ENCODE measurements around the gene LRFN2.

The LRFN2 gene

DNA sequence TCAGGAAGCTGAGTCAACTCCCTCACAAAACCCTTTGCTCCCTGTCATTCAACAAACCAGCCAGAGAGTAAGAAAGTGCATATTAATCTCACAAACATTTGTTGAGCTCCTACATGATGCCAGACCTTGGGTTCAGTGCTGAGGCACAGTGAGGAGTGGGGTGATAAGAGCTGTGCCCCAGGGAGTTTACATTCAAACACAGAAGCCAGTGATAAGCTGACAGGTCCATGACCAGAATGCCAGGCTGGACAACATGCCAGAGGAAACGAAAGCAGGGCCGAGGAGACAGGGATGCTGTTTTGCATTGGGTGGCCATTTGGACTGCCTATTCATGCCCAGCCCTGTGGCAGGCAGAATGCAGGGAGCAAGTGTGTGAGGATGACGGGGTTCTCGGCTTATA lies 76.7 kb downstream of the LRFN2 start:
- no peak for DNase-seq

DNA sequence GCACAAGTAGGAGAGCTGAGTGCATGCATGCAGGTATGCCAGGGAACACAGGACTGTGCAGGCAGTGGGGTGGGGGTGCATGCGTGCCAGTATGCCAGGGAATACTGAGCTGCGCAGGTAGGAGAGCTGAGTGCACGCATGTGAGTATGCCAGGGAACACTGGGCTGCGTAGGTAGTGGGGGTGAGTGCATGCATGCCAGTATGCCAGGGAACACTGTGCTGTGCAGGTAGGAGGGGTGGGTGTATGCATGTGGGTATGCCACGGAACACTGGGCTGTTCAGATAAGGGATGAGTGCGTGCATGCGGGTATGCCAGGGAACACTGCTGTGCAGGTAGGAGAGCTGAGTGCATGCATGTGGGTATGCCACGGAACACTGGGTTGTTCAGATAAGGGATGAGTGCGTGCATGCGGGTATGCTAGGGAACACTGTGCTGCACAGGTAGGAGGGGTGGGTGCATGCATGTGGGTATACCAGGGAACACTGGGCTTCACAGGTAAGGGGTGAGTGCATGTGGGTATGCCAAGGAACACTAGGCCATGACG lies 77.4 kb downstream of the LRFN2 start:
- no peak for DNase-seq

DNA sequence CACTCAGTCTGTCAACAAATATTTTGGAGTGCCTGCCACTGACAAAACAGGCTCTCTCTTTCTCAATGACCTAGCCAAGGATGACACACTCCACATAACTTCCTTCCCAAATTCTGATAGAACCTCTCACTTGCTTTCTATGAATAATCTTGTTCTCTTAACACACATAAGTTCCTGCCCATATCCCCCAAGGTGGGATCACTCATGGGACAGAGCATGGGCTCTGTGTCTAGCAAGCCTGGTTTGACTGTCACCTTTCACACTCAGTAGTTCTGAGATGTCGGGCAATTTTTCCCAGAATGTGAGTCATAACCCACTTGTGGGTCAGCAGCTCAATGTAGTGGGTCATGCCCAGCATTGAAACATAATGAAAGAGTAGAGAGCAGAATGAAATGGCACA lies 78.1 kb downstream of the LRFN2 start:
- DNase-seq = no peak

DNA sequence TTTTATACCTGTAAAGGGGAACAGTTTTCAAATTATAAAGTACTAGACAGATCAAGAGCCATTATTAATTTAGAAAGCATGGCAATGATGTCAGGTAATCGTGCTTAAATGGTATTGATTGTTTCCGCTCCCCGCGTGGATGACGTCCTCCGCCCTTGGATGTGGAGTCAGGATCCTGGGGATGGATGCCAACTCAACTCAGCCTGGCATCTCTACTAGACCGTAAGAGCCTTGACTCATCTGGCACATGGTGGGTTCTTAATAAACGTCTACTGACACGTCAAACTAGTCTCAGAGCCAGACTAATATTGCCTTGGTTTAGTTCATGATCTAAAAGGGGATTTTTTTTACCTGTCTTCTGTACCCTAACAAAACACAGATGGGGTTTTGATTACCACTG lies 80.2 kb downstream of the LRFN2 start:
- no peak for DNase-seq

DNA sequence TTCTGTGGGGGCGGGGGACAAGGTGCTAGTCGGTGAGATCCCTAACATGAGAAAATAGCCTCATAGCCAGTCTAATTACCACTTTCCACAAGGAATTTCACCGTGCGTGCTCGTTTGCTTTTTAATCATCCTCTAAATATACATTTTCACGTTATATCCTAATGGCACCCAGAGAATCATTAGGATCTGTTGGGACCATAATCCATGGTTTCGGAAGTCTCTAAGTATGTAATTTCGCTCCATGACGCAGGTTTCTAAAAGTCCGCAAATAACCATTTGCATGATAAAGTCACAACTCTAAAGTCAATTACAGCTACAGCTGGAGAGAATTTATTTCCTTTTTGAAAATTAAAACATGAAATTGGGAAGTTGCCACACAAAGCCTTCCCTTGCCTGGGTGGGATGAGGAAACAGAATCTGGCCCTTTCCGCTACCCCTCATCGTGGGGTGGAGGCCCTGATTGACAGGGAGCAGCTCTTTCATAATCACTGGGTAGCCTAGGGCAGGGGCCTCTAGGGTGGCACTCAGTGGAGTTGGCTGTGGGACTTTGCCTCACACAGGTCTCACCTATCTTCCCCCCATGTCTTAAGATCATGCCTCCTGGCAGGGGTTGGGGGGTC lies 81.9 kb downstream of the LRFN2 start:
- DNase-seq = no peak

DNA sequence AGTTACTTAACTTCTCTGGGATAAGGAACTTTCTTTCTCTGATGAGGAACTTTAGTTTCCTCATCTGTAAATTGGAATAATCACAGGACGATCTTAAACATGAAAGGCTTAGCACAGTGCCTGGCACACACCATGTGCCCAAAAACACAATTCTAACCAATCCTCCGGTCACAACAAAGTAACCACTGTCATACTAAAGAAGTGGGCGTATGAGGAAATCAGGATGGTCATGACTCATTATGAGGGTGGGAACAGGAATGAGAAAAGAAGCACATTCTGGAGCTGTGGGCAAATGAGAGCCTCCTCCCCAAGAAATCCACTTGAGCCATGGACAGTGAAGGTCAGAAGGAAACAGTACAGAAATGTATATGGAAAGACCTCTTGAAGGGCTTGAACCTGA lies 82.9 kb downstream of the LRFN2 start:
- no peak for DNase-seq

DNA sequence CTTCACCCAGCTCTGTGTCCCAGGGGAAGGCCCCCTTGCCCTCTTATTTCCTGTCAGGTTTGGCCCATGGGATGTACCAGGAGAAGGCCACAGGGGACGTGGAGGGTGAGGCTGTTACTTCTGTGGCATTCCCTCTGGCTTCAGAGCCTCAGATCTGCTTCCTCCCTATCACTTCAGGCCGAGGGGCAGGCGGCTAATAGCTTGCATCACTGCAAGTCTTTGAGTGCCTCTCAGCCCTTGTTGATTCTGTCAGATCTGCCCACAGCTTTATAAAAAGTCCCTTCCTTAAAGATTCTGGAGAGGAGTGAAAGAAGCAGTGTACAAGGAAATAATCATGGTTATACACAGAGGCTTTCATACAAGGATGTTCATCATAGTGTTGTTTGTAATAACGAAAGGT lies 86.9 kb downstream of the LRFN2 start:
- no peak for DNase-seq

DNA sequence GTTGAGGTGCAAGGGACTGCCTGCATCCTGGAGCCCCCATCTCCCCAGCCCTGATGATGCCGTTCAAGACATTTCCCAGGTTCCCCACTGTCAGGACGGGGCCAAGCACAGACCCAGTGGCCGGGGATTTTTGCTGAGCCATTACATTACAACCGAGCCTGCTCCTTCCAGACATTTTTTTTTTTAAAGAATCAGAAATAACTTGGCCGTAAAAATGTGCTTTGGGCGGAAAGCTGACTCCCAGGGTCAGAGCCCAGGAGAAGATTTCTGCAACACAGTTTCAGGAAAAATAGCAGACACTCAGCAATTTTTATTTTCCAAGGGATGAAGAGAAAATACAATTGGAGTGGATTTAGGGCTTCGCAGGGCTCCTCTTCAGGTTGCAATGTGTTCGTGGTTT lies 87.9 kb downstream of the LRFN2 start:
- DNase-seq = no peak

DNA sequence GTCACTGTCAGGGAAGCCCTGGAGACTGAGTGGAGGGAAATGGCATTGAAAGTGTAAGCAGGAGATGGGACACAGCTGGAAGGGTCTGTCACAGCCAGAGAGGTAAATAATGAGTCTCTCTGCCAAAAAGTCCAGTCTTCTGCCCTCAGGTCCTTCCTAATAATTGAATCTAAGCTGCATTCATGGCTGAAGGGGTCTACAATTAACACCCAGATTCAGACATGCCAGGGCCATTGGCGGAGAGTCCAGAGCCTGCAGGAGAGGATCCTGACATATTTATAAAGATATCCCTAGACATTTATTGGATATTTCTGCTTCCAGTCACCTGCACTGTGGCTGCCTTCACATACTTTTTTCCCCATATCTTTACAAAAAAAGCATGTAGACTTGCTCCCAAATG lies 89.0 kb downstream of the LRFN2 start:
- no peak for DNase-seq

DNA sequence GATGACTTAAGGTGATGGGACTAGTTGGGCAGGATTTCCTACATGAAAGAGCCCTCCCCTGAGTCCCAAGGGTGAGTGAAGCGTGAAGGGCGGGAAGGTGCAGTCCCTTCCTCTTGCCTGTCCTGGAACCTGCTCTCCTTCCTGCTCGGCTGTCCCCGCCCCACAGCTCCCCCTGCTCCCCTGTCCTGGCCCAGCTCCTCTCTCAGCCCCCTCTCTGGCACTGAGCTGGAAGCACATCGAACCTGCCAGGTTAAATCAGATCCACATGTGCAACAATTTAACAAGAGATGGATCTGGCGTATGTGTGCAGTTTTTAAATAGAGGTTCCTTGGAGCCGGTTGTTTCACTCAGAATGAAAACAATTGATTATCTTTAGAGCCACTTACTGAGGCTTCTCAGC lies 95.0 kb downstream of the LRFN2 start:
- DNase-seq = no peak

DNA sequence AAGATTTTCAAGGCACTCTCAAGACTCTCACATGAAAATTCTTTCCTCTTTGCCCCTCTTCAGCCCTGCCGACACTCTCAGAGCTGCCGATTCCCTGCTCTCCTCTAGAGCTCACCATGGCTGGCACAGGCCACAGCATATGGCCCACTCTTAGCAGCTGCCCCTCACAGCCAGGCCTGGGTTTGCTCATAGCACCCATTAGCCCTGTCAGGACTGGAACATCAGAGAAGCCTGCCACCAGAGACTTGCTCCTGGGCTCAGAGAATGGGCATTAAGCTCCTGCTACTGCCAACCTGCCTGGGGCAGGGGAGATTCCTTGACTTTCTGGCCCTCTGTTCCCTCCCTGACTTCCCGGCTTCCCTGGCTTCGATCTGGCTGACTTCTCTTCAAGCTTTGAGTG lies 96.7 kb downstream of the LRFN2 start:
- DNase-seq = no peak

DNA sequence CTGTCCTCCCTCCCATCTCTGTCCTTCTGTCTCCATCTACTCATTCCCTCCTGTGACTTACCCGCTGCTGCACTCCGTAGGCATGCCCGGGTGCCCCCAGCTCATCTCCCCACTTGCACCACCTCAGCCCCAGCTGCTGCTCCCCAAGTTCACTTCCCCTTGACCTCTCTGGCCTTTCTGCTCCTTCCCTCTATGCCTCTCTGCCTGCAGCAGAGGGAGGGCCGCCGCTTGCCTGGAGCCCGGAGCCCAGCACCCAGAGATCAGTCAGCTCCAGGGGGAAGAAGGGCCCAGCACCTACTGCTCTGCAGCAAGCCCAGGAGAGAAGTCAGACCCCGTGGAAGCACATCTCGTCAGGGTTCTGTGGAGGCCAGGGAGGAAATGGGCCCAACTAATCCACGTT lies 97.4 kb downstream of the LRFN2 start:
- DNase-seq = no peak

DNA sequence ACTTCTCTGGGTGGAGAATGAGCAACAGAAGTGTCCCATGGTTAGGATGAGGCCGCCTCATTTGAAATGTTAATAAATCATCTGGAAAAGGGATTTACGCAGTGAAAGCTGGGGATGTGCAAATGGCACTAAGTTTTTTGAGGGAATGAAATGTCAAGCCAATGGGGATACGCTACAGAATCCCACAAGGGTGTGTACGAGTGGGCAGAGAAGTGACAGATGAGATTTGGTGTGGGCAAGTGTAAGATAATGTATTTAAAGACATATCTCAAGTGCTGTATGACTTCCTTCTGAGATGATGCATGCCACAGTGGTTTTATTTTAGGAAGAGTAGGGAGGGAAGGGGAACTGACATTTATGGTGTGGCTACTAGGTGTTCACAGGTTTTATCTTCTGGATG lies 100.6 kb downstream of the LRFN2 start:
- DNase-seq = no peak

DNA sequence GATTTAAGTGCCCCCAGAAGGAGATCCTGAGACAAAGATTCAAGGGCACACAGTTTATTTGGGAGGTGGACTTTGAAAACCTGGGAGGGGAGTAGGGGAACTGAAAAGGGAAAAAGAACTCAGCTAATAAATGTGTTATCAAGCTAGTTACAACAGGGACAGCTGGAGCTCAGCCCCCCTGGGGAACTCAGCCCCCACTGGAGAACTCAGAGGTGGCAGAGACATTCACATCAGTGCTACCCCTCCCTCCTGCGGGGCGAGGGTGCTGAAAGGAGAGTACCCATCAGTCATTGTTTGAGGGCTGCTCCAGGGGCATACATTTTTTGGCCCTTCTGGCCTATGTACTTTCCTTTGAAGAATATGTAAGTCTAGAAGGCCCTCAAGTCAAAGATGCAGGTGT lies 101.4 kb downstream of the LRFN2 start:
- DNase-seq = no peak

DNA sequence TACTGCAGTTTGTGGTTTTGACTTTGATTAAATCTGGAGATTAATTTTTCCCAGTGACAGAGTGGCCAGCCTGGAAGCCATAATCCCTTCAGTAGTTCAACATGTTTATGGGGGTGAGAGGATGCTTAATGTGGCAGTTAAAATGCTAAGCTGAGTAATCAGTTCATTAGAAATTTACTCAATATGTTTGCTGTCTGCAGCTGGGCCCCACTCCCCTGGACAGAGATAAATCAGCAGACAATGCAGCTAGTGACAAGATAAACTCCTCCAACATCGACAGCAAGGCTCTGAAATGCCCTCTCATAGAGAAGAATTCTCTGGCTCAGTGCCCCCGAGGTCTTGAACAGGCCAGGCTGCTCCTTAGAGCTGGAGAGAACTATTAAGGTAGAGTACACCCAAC lies 101.9 kb downstream of the LRFN2 start:
- DNase-seq = no peak

DNA sequence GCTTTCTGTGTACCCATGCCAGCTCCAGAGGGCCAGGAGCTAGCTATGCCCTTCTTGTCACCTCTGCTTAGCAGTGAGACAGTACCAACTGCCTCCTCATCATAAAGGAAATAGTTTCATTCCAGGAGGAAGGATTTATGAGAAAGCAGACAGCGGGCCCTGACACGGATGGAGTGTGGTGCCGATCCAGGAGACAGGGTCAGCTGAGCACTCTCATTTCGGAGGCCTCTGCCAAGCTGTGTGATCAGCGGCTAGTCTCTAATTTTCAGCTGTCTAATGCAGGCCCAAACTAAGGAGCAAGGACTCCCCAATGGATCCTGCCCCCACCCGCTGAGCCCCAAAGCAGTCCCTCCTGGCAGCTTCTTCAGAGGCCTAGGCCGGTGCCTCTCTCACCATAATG lies 103.1 kb downstream of the LRFN2 start:
- DNase-seq = no peak

DNA sequence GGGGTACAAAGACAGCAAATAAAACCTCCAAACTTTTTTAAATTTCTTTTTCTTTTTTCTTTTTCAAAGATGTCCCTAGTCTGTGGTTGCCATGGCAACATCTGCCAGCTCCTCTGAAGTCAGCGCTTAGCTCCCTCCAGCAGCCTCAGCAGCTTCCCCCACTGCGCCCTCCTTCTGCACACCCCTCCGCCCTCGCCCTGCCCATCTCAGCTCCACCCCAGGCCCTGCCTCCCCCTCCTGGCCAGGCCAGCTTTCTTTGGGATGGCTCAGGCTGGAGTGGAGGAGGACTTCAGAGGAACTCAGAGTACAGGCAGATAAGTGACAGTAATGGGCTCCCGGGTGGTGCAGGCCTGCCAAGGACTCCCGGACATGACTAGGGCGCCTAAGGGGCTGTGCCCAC lies 104.6 kb downstream of the LRFN2 start:
- DNase-seq = no peak

DNA sequence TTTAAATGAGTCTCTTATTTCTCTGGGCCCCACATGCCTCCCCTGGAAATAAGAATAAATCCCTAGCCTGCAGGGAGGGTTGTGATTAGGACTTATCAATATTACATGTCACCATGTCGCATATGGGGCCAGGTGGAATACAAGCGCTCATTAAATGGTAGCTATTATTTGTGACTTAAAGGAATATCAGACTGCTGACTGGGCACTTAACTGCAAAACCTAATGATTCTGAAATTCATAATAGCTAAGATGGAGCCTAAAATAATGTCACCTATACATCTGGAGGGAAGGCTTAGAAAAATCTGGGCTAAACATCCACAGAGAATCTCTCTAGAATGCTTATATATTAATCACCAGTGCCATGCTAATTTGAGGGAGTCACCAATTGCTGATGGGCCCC lies 106.5 kb downstream of the LRFN2 start:
- DNase-seq = no peak

DNA sequence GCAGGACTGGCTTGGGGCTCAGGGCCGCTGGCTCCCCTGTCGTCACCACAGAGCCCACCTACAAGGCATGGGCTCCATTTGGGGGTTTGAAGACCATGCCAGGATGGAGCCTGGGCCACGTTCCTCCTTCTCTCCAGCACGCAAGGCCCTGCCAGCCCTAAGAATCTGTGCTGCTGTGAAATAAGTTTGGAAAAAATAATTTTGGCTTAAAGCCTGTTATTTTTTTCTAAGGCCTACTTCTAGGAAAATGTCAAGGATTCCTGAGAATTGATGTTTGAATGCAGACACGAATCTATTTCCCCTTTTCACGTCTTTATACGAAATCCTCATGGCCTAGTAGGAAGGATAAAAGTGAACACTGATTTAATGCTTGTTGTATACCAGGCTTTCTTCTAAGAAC lies 107.5 kb downstream of the LRFN2 start:
- DNase-seq = no peak

DNA sequence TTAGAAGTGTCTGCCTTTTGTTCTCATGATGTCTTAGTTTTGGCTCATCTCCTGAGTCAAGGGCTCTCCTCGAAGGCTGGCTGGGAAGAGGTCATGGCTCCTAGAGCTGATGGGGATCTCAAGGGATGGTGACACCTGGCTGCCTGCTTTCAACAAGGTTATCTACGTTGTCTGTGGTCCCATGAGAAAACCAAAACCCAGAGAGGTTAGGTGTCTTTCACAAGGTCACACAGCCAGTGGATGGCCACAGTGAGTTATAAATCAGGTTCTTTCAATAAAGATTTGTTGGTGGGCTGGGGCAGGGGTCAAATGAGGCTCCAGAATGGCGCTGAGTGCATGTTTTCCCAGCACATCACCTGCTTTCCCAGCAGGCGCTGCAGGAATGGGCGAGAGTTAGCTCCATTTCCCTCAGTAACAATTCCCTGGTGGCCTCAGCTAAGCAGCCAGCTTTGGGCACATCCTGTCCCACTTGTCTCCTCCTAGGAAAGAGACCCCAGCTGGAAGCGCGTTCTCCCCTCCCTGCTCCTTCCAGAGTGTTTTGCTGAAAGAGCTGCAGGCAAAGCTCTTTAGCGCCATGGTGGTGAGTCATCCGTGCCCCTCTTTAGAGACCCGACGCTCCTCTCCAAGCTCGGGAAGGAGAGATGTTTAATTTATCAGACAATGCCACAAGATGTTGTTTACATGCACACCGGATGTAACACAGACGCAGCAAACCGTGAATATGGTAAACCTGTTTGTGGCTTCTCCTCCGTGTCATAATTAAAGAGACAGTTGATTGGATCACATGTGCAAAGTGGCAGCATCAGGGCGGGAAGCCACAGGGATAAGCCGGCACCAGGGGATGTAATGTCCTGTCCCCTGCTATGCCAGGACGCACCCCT lies 109.7 kb downstream of the LRFN2 start:
- DNase-seq = no peak

DNA sequence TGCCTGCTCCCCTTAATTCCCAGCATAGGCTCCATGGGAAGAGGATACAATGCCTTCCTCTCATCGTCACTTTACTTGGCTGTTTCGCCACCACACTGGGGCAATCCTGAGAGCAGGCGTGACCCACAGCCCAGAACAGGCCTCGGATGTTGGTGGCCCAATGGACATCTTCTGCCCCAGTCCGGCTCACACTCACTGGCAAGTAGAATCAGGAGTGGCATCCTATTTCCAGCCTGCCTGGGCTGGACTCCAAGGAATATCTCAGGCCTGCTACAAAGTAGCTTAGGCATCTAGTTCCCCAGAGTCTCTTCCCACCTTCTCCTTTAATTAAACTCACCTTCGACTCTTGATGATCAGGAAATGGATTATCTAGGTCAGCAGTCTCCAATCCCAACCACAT lies 110.5 kb downstream of the LRFN2 start:
- no peak for DNase-seq

DNA sequence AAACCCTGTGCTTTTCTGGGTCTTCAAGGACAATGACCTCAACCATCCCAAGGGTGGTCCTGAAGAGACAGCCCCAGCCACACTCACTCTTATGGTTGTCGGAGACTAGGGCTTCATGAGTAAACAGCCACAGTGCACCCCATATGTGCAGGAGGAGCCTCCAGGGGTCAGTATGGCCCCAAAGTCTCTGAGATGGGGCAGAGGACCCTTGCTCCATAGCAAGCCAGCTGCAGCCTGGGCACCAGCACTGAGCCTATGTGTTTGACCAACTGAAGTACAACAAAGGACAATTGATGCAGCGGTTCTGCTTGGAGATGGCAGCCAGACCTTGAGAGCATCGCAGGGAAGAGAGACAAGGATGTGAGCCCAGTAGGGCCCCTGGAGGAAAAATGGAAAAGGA lies 112.2 kb downstream of the LRFN2 start:
- DNase-seq = no peak

DNA sequence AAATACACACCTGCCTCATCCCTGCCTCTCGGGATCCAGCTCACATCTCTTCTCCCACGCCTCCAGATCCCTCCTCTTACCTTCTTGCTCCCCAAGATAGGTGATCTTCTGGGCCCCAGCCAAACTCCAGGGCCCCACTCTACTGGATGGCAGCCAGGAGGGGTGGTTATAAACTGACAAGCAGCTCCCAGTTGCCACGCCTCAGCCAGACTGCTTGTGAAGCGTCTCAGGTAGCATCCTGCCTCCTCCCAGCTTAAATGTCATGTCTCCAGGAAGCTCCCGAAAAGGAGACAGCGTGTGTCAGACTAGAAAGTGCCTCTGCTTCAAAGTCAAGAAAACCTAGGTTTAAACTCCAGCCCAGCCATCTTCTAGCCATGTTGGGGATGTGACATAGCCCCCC lies 114.1 kb downstream of the LRFN2 start:
- no peak for DNase-seq

DNA sequence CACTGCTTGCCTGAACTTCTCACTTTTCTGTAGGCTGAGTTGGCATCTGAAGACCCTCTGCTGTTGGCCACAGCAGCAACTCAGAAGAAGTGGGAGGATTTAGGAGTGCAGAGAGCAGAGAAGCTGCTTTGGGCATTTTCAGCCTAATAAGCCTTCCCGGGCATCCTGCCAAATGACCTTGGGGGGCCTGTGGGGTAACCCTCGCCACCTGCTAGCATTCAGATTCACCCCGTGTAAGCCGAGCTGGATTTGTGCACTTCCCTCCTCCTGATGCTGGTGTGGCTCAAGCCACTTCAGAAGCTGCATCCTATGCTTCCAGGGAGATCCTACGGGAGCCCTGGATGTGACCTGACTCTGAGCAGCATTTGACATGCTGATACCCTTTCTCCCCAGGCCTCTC lies 114.8 kb downstream of the LRFN2 start:
- DNase-seq = no peak

DNA sequence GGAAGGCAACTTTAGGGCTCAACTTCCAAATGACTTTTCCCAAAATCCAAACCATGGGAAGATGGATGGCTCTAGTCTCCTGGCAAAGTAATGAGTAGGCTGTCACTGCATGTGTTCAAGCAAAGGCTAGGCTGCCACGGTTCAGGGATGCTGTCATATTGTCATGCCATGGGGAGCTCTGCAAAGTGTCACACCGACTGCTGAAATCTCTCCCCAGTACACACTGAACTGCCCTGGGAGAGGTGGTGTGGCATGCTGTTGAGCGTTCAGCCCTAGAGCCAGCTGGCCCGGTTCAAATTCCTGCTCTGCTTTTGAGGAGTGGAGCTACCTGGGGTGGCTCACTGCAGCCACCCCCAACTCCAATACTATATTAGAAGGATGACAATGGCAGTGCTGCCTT lies 115.9 kb downstream of the LRFN2 start:
- DNase-seq = no peak
